HL-60/S4 treated with retinoic acid at 250 ng/mL for 4 days and 3 days (cell line): ENCODE measurements around the gene NBR1.
"Not testable (repeated sequence)": the region's sequence is repeated elsewhere in the genome, so short reads cannot be mapped to it uniquely, and the experiment has no call there.

Experiments
- in situ Hi-C: fragments of 300-500 bp; cut with MboI; formaldehyde crosslinking; loops from 2 replicates; pipeline ENCODE4 v1.7.0; 2022; ENCODE audit warnings: low sequenced_read_pairs

Gene NBR1

DNA sequence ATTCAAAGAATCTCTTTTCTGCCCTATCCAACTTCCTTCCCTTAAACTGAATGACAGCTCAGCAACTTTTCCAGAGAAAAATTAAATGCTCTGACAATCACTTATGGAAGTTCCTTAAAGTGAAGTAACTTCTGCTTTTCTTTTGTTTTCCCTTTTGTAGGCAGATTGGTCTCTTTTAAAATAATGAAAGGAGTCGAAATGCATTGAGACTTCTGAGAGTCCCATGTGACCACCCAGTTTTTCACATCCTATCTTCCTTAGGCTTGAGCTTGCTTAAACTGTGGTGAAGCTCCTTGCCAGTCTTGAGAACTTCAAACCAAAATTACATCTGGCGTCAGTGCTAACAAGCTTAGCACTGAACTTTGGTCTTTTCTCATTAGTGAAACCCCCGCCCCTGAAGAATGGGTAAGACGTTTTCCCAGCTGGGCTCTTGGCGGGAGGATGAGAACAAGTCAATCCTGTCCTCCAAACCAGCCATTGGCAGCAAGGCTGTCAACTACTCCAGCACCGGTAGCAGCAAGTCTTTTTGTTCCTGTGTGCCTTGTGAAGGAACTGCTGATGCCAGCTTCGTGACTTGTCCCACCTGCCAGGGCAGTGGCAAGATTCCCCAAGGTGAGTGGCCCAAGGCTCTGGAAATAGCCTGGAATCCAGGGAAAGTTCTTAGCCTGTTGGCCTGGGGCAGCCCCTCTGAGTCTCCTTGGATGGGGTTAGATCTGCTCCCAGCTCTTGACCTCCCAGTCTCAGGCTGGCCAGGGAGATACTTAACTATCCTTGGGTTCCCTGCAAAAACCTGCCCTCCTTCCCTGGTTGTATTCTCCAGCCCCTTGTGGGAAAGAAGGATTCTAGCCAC, 41.9 kb downstream of the NBR1 start:
- in situ Hi-C loops: loop anchor here (25.0 kb wide), 1 partner anchor 99 kb away; no protein-coding TSS in a partner anchor

- in situ Hi-C loops: loop anchor here (25.0 kb wide), 1 partner anchor 99 kb away; no protein-coding TSS in a partner anchor
These were observed 42.5 kb downstream of the NBR1 start for GRCh38 chr17:43213545-43213944.

- in situ Hi-C loops: loop anchor here (25.0 kb wide), 1 partner anchor 97 kb away; no protein-coding TSS in a partner anchor
These were observed 44.3 kb downstream of the NBR1 start for GRCh38 chr17:43215341-43215740.

- in situ Hi-C loops: loop anchor here (25.0 kb wide), 1 partner anchor 96 kb away; no protein-coding TSS in a partner anchor
These were observed 45.4 kb downstream of the NBR1 start for GRCh38 chr17:43216369-43216761.

DNA sequence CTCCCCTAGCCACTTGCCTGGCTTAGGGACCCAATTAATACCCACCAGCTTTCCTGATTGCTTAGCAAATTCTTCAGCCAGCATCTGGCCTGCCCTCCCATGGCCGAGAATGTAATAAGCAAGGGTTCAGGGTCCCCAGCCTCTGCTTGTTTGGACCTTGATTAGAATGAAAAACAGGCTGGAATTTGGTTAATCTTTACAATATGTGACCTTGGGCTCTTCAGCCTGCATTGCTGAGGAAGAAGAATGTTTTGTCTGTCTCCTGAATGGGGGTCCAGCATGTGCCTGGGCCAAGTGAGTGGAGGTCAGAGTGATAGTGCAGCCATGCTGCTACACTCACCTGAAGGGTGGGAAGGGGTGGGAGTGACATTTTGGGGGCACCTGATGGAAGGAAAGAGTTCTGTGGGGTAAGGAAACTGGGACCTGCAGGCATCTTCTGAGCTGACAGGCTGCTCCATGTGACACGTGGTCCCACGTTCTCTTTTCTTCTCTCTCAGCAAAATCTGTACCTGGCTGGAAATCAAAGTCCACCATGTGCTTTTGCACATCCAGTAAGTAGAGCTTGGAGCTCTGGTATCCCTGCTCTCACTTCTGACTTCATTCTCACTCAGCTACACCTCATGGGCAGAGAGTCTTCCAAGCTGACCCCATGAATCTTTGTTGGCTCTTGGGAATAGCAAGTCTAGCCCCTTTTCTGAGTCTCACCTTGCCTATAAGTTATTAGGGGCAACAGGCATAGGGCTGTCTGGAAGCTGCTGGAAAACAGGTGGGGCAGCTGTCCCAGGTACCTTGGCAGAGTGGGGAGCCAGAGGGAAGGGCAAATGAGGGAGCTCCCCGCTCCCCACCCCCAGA, 46.0 kb downstream of the NBR1 start:
- in situ Hi-C loops: loop anchor here (25.0 kb wide), 1 partner anchor 95 kb away; no protein-coding TSS in a partner anchor

DNA sequence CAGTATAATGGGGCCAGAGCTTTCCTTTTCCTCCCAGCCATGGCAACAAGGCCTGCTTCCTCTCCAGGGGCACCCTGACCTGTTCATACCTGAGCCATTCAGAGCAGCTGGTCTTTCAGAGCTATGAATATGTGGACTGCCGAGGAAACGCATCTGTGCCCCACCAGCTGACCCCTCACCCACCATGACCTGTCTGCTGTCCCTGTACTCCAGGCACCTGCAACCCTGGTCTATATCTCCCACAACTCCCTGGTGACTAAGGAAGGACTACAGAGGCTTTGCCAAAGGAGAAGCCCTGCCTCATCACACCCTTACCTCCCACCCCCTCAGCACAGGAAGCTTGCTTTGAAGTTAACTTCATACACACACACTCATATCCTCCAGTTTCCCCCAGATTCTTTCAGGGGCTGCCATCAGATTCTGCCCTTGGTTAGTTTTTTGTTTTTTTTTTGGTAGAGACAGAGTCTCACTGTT, 46.6 kb downstream of the NBR1 start:
- in situ Hi-C loops: loop anchor here (25.0 kb wide), 1 partner anchor 95 kb away; no protein-coding TSS in a partner anchor

DNA sequence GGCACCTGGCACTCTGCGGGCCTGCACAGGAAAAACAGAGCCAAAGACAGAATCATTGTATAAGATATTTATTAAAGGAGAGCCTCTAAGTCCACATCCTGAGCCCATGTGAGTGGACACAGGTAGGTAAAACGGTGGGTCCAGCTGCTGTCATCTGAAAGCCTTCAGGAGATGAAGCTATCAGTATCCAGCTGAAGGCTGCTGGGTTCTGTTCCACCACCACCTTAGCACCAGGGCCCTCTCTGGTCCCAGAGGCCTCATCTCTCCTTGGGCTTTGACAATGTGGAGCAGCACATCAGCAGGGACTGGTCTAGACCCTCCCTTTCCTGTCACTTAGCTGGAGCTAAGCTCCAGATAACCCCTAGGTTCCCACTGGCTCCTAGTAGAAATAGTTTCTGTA, 48.0 kb downstream of the NBR1 start:
- in situ Hi-C loops: loop anchor here (25.0 kb wide), 1 partner anchor 93 kb away; no protein-coding TSS in a partner anchor

GRCh38 chr17:43219746-43220380, 48.8 kb downstream of the NBR1 start:
- in situ Hi-C loops: loop anchor here (25.0 kb wide), 1 partner anchor 92 kb away; no protein-coding TSS in a partner anchor

DNA sequence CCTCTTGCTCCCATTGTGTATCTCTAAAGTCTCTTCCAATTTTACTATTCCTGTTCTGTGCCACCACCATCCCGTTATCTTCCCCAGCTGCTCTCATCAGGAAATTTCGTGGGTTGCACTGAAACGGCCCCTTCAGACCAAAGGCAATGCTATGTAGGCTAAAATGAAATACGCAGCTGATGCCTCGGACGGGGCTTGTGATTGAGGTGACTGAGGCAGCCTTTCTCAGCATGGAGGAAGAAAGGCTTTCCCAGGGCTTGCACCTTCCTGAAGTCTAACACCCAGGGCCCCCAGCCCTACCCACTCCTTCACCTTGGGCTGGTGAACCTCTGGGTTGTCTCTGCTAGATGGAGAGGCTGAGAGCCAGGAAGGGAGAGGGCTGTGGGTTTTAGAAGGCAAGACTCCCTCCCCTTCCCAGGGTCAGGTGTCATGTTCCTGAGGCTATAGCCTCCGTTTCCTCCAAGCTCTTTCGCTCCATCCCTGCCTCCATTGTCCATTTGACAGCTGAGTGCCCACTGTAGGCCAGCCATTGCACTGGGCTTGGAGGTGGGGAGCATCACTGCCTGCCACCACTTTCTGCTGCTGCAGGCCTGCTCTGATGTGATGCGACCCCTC, 49.6 kb downstream of the NBR1 start:
- in situ Hi-C loops: loop anchor here (25.0 kb wide), 1 partner anchor 92 kb away; no protein-coding TSS in a partner anchor

GRCh38 chr17:43224146-43224705, 53.2 kb downstream of the NBR1 start:
- in situ Hi-C loops: loop anchor here (25.0 kb wide), 1 partner anchor 88 kb away; no protein-coding TSS in a partner anchor

DNA sequence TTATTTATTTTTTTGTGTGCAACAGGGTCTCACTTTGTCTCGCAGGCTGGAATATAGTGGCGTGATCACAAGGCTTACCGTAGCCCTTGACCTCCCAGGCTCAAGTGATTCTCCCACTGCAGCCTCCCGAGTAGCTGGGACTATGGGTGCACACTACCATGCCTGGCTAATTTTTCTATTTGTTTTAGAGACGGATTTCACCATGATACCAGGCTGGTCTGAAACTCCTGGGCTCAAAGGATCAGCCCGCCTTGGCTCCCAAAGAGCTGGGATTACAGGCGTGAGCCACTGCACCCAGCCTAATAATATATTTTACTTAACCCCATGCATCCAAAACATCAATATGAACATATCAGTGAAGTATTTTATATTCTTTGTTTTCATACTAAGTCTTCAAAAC, 55.4 kb downstream of the NBR1 start:
- in situ Hi-C loops: no loop called here

DNA sequence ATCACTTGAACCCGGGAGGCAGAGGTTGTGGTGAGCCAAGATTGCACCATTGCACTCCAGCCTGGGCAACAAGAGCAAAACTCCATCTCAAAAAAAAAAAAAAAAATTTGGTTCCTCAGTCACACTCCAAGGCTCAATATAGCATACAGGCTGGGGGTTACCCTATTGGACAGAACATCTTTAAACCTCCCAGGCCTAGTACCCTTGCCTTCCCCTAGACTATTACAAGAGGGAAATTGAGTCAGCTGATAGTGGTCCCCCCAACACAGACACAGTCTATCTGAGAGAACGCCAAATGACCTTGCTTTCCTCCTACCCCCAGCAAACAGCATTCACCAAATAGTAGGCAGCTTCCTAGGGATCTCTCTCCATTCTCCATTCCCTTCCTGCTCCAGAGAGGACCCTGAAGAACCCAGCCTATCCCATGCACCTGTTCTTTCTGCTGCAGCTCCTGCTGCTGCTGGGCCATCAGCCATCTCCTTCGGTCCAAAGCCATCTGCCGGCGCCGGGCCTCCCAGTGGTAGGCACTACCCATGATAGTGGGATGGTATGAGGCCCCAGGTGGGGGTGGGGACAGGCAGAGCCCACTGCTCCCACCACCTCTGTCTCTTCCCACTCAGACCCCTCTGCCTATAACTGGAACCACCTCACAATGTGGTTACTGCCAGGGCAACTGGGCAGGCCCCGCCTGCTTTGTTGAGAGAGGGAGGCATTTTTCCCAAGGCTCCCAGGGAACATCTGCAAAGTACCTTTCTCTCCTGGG, 57.2 kb downstream of the NBR1 start, which contains the start of gene CCDC200:
TSS of gene CCDC200 (minus strand) at position 604 of the 763 bp plus-strand sequence. CDS start at position 535, 69 bp downstream.
- in situ Hi-C loops: not testable (repeated sequence)

DNA sequence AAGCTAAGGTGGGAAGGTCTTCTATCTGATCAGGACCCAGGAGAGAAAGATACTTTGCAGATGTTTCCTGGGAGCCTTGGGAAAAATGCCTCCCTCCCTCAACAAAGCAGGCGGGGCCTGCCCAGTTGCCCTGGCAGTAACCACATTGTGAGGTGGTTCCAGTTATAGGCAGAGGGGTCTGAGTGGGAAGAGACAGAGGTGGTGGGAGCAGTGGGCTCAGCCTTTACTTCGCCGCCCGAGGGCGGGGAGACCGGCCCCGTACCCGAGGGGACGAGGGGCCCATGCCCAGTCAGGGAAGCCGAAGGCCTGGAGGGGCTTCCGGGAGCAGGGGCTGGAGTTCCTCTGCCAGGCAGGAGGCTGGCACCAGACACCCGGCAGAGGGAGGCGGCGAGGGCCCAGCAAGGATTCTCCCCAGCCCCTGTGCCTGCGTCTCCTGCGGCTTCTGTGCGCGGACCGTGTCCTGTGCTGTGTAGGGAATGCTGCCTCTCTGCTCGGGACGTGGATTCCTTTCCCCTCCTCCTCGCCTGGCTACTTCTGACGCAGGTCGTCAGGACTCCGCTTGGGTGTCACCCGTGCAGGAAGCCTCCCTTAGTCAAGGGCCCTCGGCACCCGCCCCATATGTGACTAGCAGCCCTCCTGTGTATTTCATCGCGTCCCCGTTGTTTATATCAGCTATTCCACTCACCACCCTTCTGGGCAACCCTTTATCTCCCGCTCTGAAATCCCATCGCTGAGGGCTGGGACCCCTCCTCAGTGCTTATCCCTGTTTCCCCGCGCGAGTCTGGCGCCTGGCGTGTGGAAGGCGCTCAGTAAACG, 60.4 kb downstream of the NBR1 start:
- in situ Hi-C loops: not testable (repeated sequence)

GRCh38 chr17:43232021-43232699, 61.1 kb downstream of the NBR1 start:
- in situ Hi-C loops: not testable (repeated sequence)

GRCh38 chr17:43233263-43233662, 62.2 kb downstream of the NBR1 start:
- in situ Hi-C loops: not testable (repeated sequence)

DNA sequence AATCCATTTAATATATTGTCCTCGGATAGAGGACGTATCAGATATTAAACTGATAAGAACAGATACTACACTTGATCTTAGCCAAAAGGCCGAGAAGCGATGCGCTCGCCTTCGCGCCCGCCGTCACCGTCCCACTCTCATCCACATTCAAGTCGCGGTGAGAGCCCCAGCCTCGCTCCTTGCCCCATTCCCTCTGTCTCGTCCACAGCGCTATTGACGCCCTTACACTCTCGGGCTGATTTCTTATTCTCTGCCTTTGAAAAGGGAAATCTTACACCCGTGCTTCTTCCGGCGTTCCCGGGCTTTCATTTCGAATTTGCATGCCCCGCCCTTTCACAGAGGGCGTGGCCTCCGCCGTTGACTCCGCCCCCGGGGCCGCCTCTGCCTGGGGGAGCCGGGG, 62.9 kb downstream of the NBR1 start, which contains the start of gene RNU2-1:
TSS of gene RNU2-1 (minus strand) at position 101 of the 400 bp plus-strand sequence.
- in situ Hi-C loops: not testable (repeated sequence)

DNA sequence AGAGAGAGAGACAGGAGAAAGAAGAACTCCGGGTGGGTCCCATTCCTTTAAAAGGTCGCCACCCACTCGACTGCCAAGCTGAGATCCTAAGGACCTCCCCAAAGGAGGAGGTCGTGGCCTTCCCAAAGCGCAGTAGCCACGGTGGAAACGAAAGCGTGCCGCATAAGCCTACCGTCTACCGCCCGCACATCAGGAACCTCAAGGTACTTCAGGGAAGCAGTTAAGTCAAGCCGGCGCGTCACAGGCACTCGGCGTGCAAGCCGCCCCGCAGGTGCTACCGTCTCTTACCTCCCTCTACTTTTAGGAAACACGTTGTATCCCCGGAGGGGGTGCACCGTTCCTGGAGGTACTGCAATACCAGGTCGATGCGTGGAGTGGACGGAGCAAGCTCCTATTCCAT, 68.6 kb downstream of the NBR1 start:
- in situ Hi-C loops: not testable (repeated sequence)
